HepG2 (cell line): ENCODE results near the gene SCGB1D4. TPM values are rescaled to one million over a fixed set of nuclear protein-coding genes. Genes with fewer than 3 reads are reported as not detected.

Source experiments
- ATAC-seq: fragments of 200-7000 bp; cut with Tn5 transposase; 3 replicates; pipeline ENCODE4 v1.9.1; 2020; ENCODE audit warnings: mild to moderate bottlenecking, moderate library complexity
- BruUV-seq: library from RNA; stranded (reverse); fragments of 400-500 nt; replicated peaks from 2 replicates; lab custom pipeline; 2021; lab: Mats Ljungman, UMichigan
- CTCF ChIA-PET: fragments of 300-600 bp; formaldehyde crosslinking; extraction: SDS; loops from one replicate; lab custom pipeline; 2021; ENCODE audit warnings: low total read pairs, inconsistent platforms, low intra/inter-chr PET ratio; lab: Yijun Ruan, JAX
- POLR2A ChIA-PET: fragments of 350-600 bp; sonication (Branson Sonifier 250); formaldehyde crosslinking; loops from one replicate; lab custom pipeline; 2020; ENCODE audit warnings: antibody characterized with exemption, inconsistent platforms; lab: Yijun Ruan, JAX
- DNase-seq: peaks from one replicate; pipeline ENCODE4 v3.0.0-alpha.2; 2015; ENCODE audit warnings: low spot score
- FAIRE-seq: peaks from 3 replicates; lab custom pipeline; 2011; peaks lifted over from hg19 to GRCh38; lab: Jason Lieb, UNC
- H2AFZ ChIP-seq: one replicate; pipeline ENCODE4 v1.6.1; 2011; ENCODE audit warnings: low read length, inconsistent platforms
- H3K27ac ChIP-seq: fragments of 300-600 bp; 3 replicates; pipeline ENCODE4 v1.8.0; 2011; ENCODE audit warnings: mixed run types, mild to moderate bottlenecking, mixed read lengths, low read length, inconsistent platforms; ENCODE audit not compliant: insufficient read depth; ENCODE audit errors: extremely low read length
- H3K27me3 ChIP-seq, 2 experiments: fragments of 200-600 bp in 1 of 2; 2 replicates in 1 of 2; 3 replicates in 1 of 2; pipeline versions ENCODE4 v1.6.0 to v1.8.0; 2011; ENCODE audit warnings: low read length in 2 of 2, mild to moderate bottlenecking in 2 of 2, moderate library complexity in 2 of 2, inconsistent platforms in 1 of 2; ENCODE audit not compliant: insufficient read depth in 2 of 2, control insufficient read depth in 1 of 2
- H3K36me3 ChIP-seq, 2 experiments: fragments of 200-600 bp in 1 of 2; replicated peaks in 1 of 2; 2 replicates in 1 of 2; 3 replicates in 1 of 2; pipeline versions ENCODE4 v1.5.1 to v1.8.0; 2011; ENCODE audit warnings: low read length in 2 of 2, inconsistent platforms in 1 of 2; ENCODE audit not compliant: insufficient read depth in 2 of 2, control insufficient read depth in 1 of 2
- H3K4me1 ChIP-seq: 2 replicates; pipeline ENCODE4 v1.5.1; 2012; ENCODE audit warnings: low read length, inconsistent platforms; ENCODE audit not compliant: insufficient read depth
- H3K4me2 ChIP-seq: 2 replicates; pipeline ENCODE4 v1.6.0; 2011; ENCODE audit warnings: low read depth, low read length, inconsistent platforms
- H3K4me3 ChIP-seq, 3 experiments: fragments of 200-600 bp in 1 of 3; sonication (generic), shearing (Covaris generic) in 1 of 3; replicated peaks in 1 of 3; 2 replicates each; pipeline ENCODE4 v1.5.1; 2011 to 2016; ENCODE audit warnings: low read length in 3 of 3, inconsistent platforms in 2 of 3, low read depth in 2 of 3, mild to moderate bottlenecking in 2 of 3, control low read depth in 1 of 3, mixed read lengths in 1 of 3; ENCODE audit not compliant: insufficient read depth in 1 of 3
- H3K79me2 ChIP-seq: one replicate; pipeline ENCODE4 v1.6.1; 2011; ENCODE audit warnings: low read length, inconsistent platforms; ENCODE audit not compliant: insufficient read depth
- H3K9ac ChIP-seq: 2 replicates; pipeline ENCODE4 v1.6.0; 2011; ENCODE audit warnings: mild to moderate bottlenecking, low read depth, low read length, inconsistent platforms; ENCODE audit not compliant: insufficient read depth
- H3K9me3 ChIP-seq: 2 replicates; pipeline ENCODE4 v1.5.1; 2012; ENCODE audit warnings: mild to moderate bottlenecking, low read length
- H4K20me1 ChIP-seq: 2 replicates; pipeline ENCODE4 v1.6.0; 2011; ENCODE audit warnings: inconsistent platforms, mild to moderate bottlenecking, low read length, moderate library complexity; ENCODE audit not compliant: insufficient read depth
- AHDC1 ChIP-seq: sonication (generic); formaldehyde crosslinking; IDR thresholded peaks from 2 replicates; pipeline ENCODE4 v1.5.1; 2020; ENCODE audit warnings: mild to moderate bottlenecking, missing genetic modification reagents, borderline replicate concordance
- ARID3A ChIP-seq: IDR thresholded peaks from 2 replicates; pipeline ENCODE4 v1.6.1; 2012; ENCODE audit warnings: low read depth, low read length, improper control_type of control experiment
- HNF4A ChIP-seq: sonication (generic); formaldehyde crosslinking; IDR thresholded peaks from 2 replicates; pipeline ENCODE4 v1.4.0; 2020; ENCODE audit warnings: missing genetic modification reagents
- IKZF5 ChIP-seq: IDR thresholded peaks from 2 replicates; pipeline ENCODE4 v1.6.1; 2018; ENCODE audit warnings: missing genetic modification reagents, mild to moderate bottlenecking, missing compliant biosample characterization
- RNF219 ChIP-seq: sonication (generic); formaldehyde crosslinking; IDR thresholded peaks from 2 replicates; pipeline ENCODE4 v1.5.0; 2020; ENCODE audit warnings: mild to moderate bottlenecking, missing genetic modification reagents
- ZNF619 ChIP-seq: sonication (generic); formaldehyde crosslinking; IDR thresholded peaks from 2 replicates; pipeline ENCODE4 v1.4.0; 2020; ENCODE audit warnings: mild to moderate bottlenecking, missing genetic modification reagents
- ZNF772 ChIP-seq: sonication (generic); formaldehyde crosslinking; IDR thresholded peaks from 2 replicates; pipeline ENCODE4 v1.5.0; 2020; ENCODE audit warnings: mild to moderate bottlenecking, missing genetic modification reagents
- WGBS: methylation state at CpG from one replicate; pipeline ENCODE4 v1.1.6; 2017; ENCODE audit warnings: low lambda C conversion rate; 5-methylcytosine and 5-hydroxymethylcytosine counted together
- in situ Hi-C: cut with HindIII; loops from 2 replicates; pipeline ENCODE4 v1.10.0; 2017; ENCODE audit warnings: low pct_unique_long_range_greater_than_20kb; ENCODE audit not compliant: extremely low pct_ligation_motif_present
- intact Hi-C: fragments of 100-400 bp; cut with micrococcal nuclease; formaldehyde crosslinking; loops from one replicate; pipeline ENCODE4 v1.10.0; 2022; ENCODE audit not compliant: unreplicated experiment
- polyA plus RNA-seq, 8 experiments: library from polyadenylated mRNA; depleted of rRNA in 3 of 8; stranded (reverse) in 7 of 8; unstranded in 1 of 8; fragments of >200 nt; fragmentation: Illumina TruSeq in 4 of 8; extraction: Trizol in 4 of 8; gene quantifications; 2 replicates each; pipeline versions ENCODE4 v1.2.1 to v1.2.3, GENCODE V29; 2011 to 2016; ENCODE audit warnings: low read depth in 4 of 8, missing spikeins in 1 of 8, mixed read lengths in 1 of 8; ENCODE audit not compliant: insufficient read depth in 1 of 8
- total RNA-seq, 5 experiments: library from RNA; depleted of rRNA; stranded (reverse); fragments of >200 nt; fragmentation: Illumina TruSeq; extraction: Trizol; gene quantifications; 2 replicates each; pipeline ENCODE4 v1.2.3, GENCODE V29; 2016; ENCODE audit warnings: low read depth in 1 of 5

Gene SCGB1D4
- total and polyA plus RNA-seq, 2 of the 13 experiments (the other 11 are each of a cell fraction or from before 2014, with no cell fraction given), result not detected

GRCh38 chr11:62260261-62260953 is 38.5 kb downstream of the SCGB1D4 start:
- Histone ChIP-seq H3K4me1 (peaks cover 74% of the 10 kb centered on the region), H2AFZ (no peak overlapping the region), H3K4me3 (peak overlapping the region in 2 of 3 experiments; percentile 27 to 31; a peak in 2 of 6 replicates), H4K20me1 (no peaks in the 10 kb centered on the region), H3K9ac (no peak overlapping the region; the same call in 1 of the 2 replicates), H3K4me2 (peak overlapping the region; percentile 55), H3K27ac (peak overlapping the region; percentile 74), H3K9me3 (no peaks in the 10 kb centered on the region), H3K36me3 (no peaks in the 10 kb centered on the region), H3K79me2 (no peaks in the 10 kb centered on the region), H3K27me3 (no peaks in the 10 kb centered on the region)
- intact Hi-C loops (no loop called here), in situ Hi-C loops (no loop called here)
- no TSS peak for BruUV-seq
- FAIRE-seq, result peak; percentile 72
- peak; percentile 94 for ATAC-seq
- ChIA-PET POLR2A (interaction anchor here (0.9 to 1.2 kb wide), 5 partner anchors 8 to 84 kb away, joined by 3 to 6 read pairs (median 3); no protein-coding TSS in a partner anchor), CTCF (no interaction called here)
- peak; percentile 96 for DNase-seq
- WGBS, result 12% methylated on average over 6 of the region's 6 CpGs
- TF ChIP-seq HNF4A (CRISPR knock-in tag) (peak; percentile 91), ZNF619 (CRISPR knock-in tag) (no peak), AHDC1 (CRISPR knock-in tag) (peak; percentile 98), ARID3A (peak; percentile 86), RNF219 (CRISPR knock-in tag) (0 out of 2 replicates have a peak, but pooled peaks have one; percentile 25), IKZF5 (peak; percentile 84; the same call in 1 of the 2 replicates), ZNF772 (CRISPR knock-in tag) (peak; percentile 41; the same call in 1 of the 2 replicates)
